Skeletal muscle tissue (tissue), 4 donors: ENCODE data around the gene FKRP. TPM values are rescaled to one million over a fixed set of nuclear protein-coding genes. Genes with fewer than 3 reads are reported as not detected.

Source experiments
- H3K27ac ChIP-seq: one replicate; pipeline ENCODE4 v1.7.0; 2013; ENCODE audit warnings: mild to moderate bottlenecking, low read depth, low read length, inconsistent platforms
- H3K27me3 ChIP-seq, 3 donors: one replicate each; pipeline ENCODE4 v1.7.0; 2013; ENCODE audit warnings: low read length in 3 of 3; ENCODE audit not compliant: control insufficient read depth in 3 of 3, insufficient read depth in 3 of 3
- H3K36me3 ChIP-seq, 3 donors: one replicate each; pipeline ENCODE4 v1.7.0; 2013; ENCODE audit warnings: low read length in 3 of 3; ENCODE audit not compliant: control insufficient read depth in 3 of 3, insufficient read depth in 3 of 3
- H3K4me1 ChIP-seq, 3 donors: one replicate each; pipeline ENCODE4 v1.7.0; 2013; ENCODE audit warnings: low read length in 3 of 3, mild to moderate bottlenecking in 3 of 3; ENCODE audit not compliant: control insufficient read depth in 3 of 3, insufficient read depth in 3 of 3
- H3K4me3 ChIP-seq, 3 donors: one replicate each; pipeline ENCODE4 v1.7.0; 2013; ENCODE audit warnings: low read length in 3 of 3
- H3K9ac ChIP-seq, 3 donors: one replicate each; pipeline ENCODE4 v1.7.0; 2013; ENCODE audit warnings: low read length in 3 of 3, mild to moderate bottlenecking in 3 of 3, moderate library complexity in 2 of 3, low read depth in 1 of 3
- H3K9me3 ChIP-seq, 3 donors: one replicate each; pipeline ENCODE4 v1.7.0; 2013; ENCODE audit warnings: low read length in 3 of 3; ENCODE audit not compliant: control insufficient read depth in 3 of 3
- total RNA-seq: library from RNA; depleted of rRNA; stranded (reverse); fragments of >200 nt; gene quantifications from one replicate; pipeline ENCODE4 v1.2.3, GENCODE V29; 2014
- donor health status: Osteomylitis.

FKRP gene
- total RNA-seq, 1 donor from 2014 or later: 5.7 TPM

DNA sequence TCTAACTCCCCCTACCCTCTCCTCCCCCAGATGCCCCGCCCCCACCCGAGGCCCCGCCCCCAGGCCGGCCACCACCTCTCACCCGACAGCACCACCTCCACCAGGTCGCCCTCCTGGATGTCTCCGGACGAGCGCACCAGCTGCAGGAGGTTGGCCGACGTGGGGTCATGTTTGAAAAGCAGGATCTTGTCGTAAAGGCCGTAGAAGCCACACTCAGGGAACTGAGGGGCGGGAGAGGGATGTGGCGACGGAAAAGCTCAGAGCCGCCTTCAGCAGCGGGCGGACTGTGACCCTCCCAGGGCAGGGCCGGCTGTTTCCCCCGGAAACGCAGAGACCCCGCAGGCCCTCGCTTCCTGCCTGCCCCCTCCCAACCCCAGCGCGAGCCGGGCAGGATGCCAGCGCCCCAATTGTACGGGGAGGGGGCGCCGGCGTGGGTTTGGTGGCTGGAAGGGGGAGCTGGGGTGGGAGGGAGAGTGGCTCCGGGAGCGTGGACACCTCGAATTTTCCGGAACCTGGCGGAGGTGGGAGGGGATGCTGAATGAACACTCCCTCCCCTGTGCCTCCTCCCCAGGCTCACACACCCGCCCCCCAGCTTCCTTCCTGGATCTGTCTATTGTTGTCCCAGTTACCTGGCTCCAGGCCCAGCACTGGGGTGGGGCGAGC is 31.9 kb upstream of the FKRP start:
- Histone ChIP-seq H3K9me3 (no peaks in the 10 kb centered on the region), H3K9ac (peak overlapping the region; percentile 60 to 70 (median 61)), H3K4me3 (peak overlapping the region; percentile 71 to 82 (median 76)), H3K4me1 (peaks cover 19 to 32% (median 31%) of the 10 kb centered on the region in 3 donors), H3K27me3 (no peaks in the 10 kb centered on the region), H3K27ac (peak overlapping the region; percentile 64), H3K36me3 (peaks cover 0 to 2% (median under 1%) of the 10 kb centered on the region in 3 donors)

DNA sequence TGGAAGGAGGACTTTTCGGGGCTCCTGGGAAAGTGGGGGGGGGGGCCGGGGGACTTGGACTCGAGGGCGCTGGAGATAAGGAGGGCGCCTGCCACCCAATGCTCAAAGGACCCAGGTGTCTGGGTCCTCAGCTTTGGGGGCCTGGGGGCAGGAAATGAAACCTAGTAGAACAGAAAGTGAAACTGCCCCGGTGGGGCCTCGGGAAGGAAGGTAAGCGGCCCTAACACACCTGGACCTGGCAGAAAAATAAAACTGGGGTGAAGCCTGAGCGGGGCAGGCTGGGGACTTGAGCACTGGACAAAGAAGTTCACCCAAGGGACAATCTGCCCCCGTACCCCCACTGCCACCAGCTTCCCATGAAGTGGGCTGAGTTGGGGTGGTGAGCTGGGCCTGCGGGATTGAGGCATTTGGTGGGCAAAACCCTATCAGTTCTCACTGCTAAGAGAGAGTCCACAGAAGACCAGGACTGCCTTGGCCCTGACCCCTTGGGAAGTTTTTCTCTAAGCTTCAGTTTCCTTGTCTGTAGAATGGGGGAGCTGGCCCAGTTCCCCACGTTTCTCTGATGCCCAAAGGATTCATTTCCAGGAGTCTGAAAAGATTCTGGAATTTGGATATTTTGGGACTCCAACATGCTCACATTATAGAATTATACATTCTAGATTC is 31.3 kb upstream of the FKRP start:
- Histone ChIP-seq H3K27me3 (no peaks in the 10 kb centered on the region), H3K27ac (peak overlapping the region; percentile 64), H3K36me3 (peaks cover under 1 to 2% (median 2%) of the 10 kb centered on the region in 3 donors), H3K4me1 (peaks cover 19 to 34% (median 31%) of the 10 kb centered on the region in 3 donors), H3K9me3 (no peaks in the 10 kb centered on the region), H3K9ac (peak overlapping the region; percentile 66 to 81 (median 70)), H3K4me3 (peak overlapping the region; percentile 71 to 82 (median 76))

DNA sequence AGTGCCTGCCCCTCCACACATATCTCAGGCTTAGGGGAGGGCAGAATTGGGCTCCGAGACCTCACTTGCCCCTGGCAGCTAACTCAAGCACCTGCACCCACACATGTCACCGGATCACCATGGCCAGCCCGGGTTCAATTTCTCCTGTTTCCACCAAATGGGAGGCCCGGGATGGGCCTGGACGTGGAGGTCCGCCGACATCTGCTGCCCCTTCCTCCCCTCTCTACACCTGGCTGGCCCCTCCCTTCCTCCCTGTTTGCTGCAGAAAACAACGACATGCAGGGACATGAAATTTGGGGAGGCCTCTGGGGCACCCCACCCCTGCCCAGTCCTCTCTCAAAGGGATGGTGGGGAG is 30.3 kb upstream of the FKRP start:
- Histone ChIP-seq H3K27me3 (no peaks in the 10 kb centered on the region), H3K9ac (peak overlapping the region; percentile 61 to 90 (median 85)), H3K4me1 (peaks cover 19 to 34% (median 31%) of the 10 kb centered on the region in 3 donors), H3K27ac (peak overlapping the region; percentile 4), H3K9me3 (no peaks in the 10 kb centered on the region), H3K4me3 (peak overlapping the region; percentile 82 to 89 (median 83)), H3K36me3 (peaks cover 7 to 10% (median 10%) of the 10 kb centered on the region in 3 donors)

DNA sequence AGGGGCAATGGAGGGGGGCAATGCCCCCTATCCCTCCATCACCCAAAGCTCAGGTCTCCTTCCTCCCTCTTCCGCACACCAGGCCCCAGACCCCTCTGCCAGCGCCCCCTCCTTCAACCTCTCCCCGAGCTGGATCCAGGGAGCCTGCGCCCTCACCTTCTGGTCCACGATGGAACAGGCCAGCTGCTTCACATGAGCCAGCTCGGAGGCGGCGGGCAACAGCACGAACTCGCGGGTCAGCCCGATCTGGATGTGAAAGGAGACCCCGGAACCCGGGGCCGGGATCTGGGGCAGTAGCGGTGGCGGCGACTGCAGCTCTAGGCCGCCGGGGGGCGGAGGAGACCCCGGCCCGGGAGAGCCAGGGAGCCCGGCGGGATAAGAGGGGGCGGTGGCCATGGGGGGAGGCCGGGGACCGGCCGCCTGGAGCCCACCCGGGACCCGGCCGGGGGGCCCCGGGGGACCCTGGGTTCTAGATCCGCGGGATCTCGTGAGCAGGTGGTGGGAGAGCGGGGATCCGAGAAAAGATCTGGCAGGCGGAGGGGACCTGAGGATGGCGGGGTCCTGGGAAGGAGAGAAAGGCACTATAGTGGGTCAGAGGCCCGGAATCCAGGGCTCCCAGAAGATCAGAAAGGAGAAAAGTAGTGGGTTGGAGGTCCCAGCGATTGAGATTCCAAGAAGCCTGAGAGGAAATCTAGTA is 29.7 kb upstream of the FKRP start:
- peaks cover 19 to 34% (median 31%) of the 10 kb centered on the region in 3 donors for H3K4me1 ChIP-seq
- peak overlapping the region; percentile 69 for H3K27ac ChIP-seq

DNA sequence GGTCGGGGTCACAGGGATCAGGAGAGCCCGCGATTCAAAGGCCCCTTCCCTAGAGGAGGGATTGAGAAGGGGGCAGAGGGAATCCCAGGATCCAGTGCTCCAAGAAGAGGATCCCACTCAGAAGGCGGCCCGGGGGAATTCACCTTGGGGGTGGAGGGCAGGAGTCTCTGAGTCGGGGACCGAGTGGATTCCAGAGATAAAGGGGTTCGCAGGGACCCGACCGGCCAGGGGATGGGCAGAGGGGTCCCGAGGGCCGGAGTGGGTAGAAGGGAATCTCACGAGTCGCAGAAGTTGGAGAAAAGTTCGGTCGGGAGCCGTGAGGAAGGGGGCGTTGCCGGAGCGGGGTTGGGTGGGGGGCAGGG is 29.2 kb upstream of the FKRP start:
- peak overlapping the region; percentile 82 to 89 (median 83) for H3K4me3 ChIP-seq
- H3K4me1 ChIP-seq: peaks cover 19 to 34% (median 31%) of the 10 kb centered on the region in 3 donors
- no peaks in the 10 kb centered on the region for H3K9me3 ChIP-seq
- no peaks in the 10 kb centered on the region for H3K27me3 ChIP-seq
- H3K9ac ChIP-seq: peak overlapping the region; percentile 82 to 90 (median 85)
- peaks cover 17 to 20% (median 20%) of the 10 kb centered on the region in 3 donors for H3K36me3 ChIP-seq
- H3K27ac ChIP-seq: peak overlapping the region; percentile 69

More for the DNA sequence above, 29.7 kb upstream of the FKRP start:
- Histone ChIP-seq H3K9ac (peak overlapping the region; percentile 82 to 90 (median 85)), H3K36me3 (peaks cover 12 to 16% (median 15%) of the 10 kb centered on the region in 3 donors), H3K4me3 (peak overlapping the region; percentile 82 to 89 (median 83)), H3K27me3 (no peaks in the 10 kb centered on the region), H3K9me3 (no peaks in the 10 kb centered on the region)

DNA sequence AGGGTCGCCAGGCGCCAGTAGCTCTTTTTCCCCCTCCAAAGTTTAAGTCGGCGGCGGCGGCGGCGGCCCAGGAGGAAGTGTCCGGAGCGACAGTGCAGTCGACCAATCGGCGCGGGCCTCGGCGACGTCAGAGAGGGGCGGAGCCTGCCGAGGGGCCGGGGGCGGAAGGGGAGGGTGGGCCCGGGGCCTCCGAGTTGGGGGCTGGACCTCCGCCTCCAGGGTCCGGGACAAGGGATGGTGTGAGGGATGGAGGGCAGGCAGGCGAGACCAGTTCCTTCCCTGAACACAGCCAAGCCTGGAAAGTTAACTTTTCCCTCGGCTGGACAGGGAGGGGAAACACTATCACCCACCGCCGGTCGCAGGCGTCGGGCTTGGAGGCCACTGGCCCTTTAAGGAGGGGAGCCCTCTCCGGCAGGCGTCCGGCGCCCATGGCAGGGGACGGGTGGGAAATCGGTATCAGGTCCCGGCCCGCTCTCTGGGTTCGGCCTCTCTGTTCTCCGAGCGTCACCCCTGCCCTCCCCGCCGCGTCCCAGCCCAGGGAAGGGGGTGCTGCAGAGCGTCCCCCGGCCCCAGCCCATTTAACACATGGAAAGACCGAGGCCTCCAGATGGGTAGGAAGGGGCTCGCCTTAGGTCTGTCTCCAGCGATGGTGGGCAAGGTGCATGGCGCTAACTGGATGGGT is 28.7 kb upstream of the FKRP start, which contains the start of gene PRKD2:
Gene PRKD2, minus strand, starts transcription at position 81 of the 682 bp plus-strand sequence. CDS start 744 bp downstream, outside the sequence.
- Histone ChIP-seq H3K9ac (peak within 1 kb of the TSS; percentile 82 to 90 (median 85)), H3K9me3 (no peaks in the 10 kb centered on the region), H3K27ac (peak within 1 kb of the TSS; percentile 69), H3K4me1 (peaks cover 19 to 34% (median 31%) of the 10 kb centered on the region in 3 donors), H3K4me3 (peak within 1 kb of the TSS; percentile 83 to 89 (median 88)), H3K36me3 (peaks cover 22 to 25% (median 25%) of the 10 kb centered on the region in 3 donors), H3K27me3 (no peaks in the 10 kb centered on the region)

DNA sequence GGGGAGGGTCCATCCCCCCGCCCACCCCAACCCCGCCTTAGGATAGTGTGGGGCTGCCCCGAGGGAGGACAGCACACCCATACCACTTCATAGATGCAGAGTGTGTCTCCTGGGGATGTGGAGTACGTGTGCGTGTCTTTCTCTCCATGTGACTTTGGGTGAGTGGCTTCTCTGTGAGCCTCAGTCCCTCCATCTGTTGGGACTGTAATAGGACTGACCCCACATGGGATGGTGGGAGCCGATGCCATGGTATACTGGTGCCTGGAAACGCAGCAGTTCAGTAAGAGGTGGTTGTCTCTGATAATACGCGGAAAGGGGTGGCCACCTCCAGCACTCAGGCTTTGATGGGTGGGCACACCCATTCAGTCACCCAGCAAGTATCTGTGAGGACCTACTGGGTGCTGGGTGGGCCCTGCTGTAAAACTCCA is 28.1 kb upstream of the FKRP start:
- peak overlapping the region in 2 of 3 donors; percentile 82 to 86 for H3K9ac ChIP-seq
- H3K27me3 ChIP-seq: no peaks in the 10 kb centered on the region
- H3K4me1 ChIP-seq: peaks cover 19 to 34% (median 31%) of the 10 kb centered on the region in 3 donors
- H3K27ac ChIP-seq: peak overlapping the region; percentile 69
- no peaks in the 10 kb centered on the region for H3K9me3 ChIP-seq
- H3K36me3 ChIP-seq: peaks cover 28 to 31% (median 30%) of the 10 kb centered on the region in 3 donors
- peak overlapping the region; percentile 83 to 89 (median 88) for H3K4me3 ChIP-seq

DNA sequence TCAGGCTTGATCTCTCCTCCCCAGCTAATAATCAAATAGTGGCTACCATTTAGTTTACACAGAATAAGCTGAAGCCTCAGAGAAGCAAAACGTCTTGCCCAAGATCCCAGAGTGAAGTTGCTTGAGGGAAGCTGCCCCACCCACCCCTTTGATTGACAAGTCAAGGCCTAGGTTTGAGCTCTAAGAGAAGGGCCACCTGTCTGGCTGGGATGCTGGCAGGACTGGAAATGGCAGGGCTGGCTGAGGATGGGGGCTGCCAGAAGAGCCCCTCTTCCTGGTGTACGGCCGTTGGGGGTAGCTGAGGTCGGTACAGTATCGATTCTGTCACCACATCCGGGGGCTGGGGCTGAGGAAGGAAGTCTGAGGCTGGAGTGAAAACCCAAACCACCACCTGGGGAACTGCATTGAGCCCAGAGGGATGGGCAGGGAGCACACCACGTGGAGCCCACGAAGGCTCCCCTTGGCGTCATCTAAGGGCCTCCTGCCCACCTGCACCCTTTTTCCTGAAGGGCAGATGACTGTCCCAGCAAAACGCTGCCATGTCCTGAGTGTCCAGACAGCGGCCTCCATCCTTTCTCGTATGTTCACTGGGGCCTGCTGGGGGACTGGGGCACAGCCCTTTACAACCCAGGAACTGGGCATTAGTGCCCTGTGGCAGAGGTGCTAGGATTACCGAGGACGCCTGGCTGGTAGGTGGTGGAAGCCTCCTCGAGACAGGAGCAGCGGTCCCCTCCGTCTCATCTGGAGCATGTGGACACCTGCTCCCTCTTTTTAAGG is 27.5 kb upstream of the FKRP start:
- peak overlapping the region in 1 of 3 donors; percentile 82 for H3K9ac ChIP-seq
- H3K27me3 ChIP-seq: no peaks in the 10 kb centered on the region
- H3K36me3 ChIP-seq: peaks cover 33 to 36% (median 36%) of the 10 kb centered on the region in 3 donors
- peak overlapping the region in 1 of 3 donors; percentile 88 for H3K4me3 ChIP-seq
- peak overlapping the region; percentile 69 for H3K27ac ChIP-seq
- H3K4me1 ChIP-seq: peaks cover 19 to 38% (median 31%) of the 10 kb centered on the region in 3 donors
- H3K9me3 ChIP-seq: no peaks in the 10 kb centered on the region
